SW480 (cell line): Measurements from ENCODE around the gene ZFP3.
"Not testable (repeated sequence)": the region's sequence is repeated elsewhere in the genome, so short reads cannot be mapped to it uniquely, and the experiment has no call there.

Source experiments
- DNase-seq: peaks from one replicate; pipeline ENCODE4 v3.0.0-alpha.2; 2016; ENCODE audit warnings: low spot score

ZFP3 gene

GRCh38 chr17:5138616-5139457 lies 60.6 kb downstream of the ZFP3 start:
- DNase-seq: no peak

GRCh38 chr17:5139458-5139732 lies 61.1 kb downstream of the ZFP3 start:
- DNase-seq: no peak

- DNase-seq: not testable (repeated sequence)
Observed at GRCh38 chr17:5142877-5143276, 64.6 kb downstream of the ZFP3 start.
